Smooth muscle cell (in vitro differentiated cells): ENCODE results near the gene TMEM201. TPM values are rescaled to one million over a fixed set of nuclear protein-coding genes. Genes with fewer than 3 reads are reported as not detected.

ENCODE experiments used
- DNase-seq: peaks from one replicate; lab custom pipeline; 2025; ENCODE audit not compliant: unreplicated experiment; lab: John Stamatoyannopoulos, UW
- H2AFZ ChIP-seq: fragments of 200-600 bp; sonication (generic); 2 replicates; pipeline ENCODE4 v1.6.0; 2016; ENCODE audit warnings: antibody characterized with exemption, low read depth, mild to moderate bottlenecking
- H3F3A ChIP-seq: fragments of 200-600 bp; sonication (generic); 2 replicates; pipeline ENCODE4 v1.6.0; 2017; ENCODE audit warnings: antibody characterized with exemption, low read depth
- H3K27ac ChIP-seq: fragments of 200-600 bp; sonication (generic); 2 replicates; pipeline ENCODE4 v1.5.1; 2016; ENCODE audit warnings: low read depth, mild to moderate bottlenecking
- H3K27me3 ChIP-seq: fragments of 200-600 bp; sonication (generic); 2 replicates; pipeline ENCODE4 v1.6.1; 2016; ENCODE audit warnings: low read depth, mild to moderate bottlenecking
- H3K36me3 ChIP-seq: fragments of 200-600 bp; sonication (generic); 2 replicates; pipeline ENCODE4 v1.5.1; 2016; ENCODE audit warnings: low read depth
- H3K4me1 ChIP-seq: fragments of 200-600 bp; sonication (generic); 2 replicates; pipeline ENCODE4 v1.5.1; 2016; ENCODE audit warnings: low read depth
- H3K4me2 ChIP-seq: fragments of 200-600 bp; sonication (generic); 2 replicates; pipeline ENCODE4 v1.6.0; 2016; ENCODE audit warnings: mild to moderate bottlenecking
- H3K4me3 ChIP-seq: fragments of 200-600 bp; sonication (generic); 2 replicates; pipeline ENCODE4 v1.5.1; 2016; ENCODE audit warnings: mild to moderate bottlenecking
- H3K79me2 ChIP-seq: fragments of 200-600 bp; sonication (generic); 2 replicates; pipeline ENCODE4 v1.6.0; 2016; ENCODE audit warnings: low read depth, mild to moderate bottlenecking
- H3K9ac ChIP-seq: fragments of 200-600 bp; sonication (generic); 2 replicates; pipeline ENCODE4 v1.6.0; 2016; ENCODE audit warnings: low read depth
- H3K9me3 ChIP-seq: fragments of 200-600 bp; sonication (generic); replicated peaks from 2 replicates; pipeline ENCODE4 v1.5.1; 2016; ENCODE audit warnings: low read depth
- H4K20me1 ChIP-seq: fragments of 200-600 bp; sonication (generic); 2 replicates; pipeline ENCODE4 v1.6.0; 2016; ENCODE audit warnings: low read depth
- WGBS: methylation state at CpG from one replicate; pipeline ENCODE4 v1.1.7; 2016; ENCODE audit warnings: low lambda C conversion rate; 5-methylcytosine and 5-hydroxymethylcytosine counted together
- polyA plus RNA-seq: library from polyadenylated mRNA; unstranded; fragments of >200 nt; fragmentation: Nextera tagmentation; extraction: Ambion mirVana; gene quantifications from 2 replicates; pipeline ENCODE4 v1.2.1, GENCODE V29; 2016
- total RNA-seq: library from RNA; depleted of rRNA; stranded (reverse); fragments of >200 nt; gene quantifications from 2 replicates; pipeline ENCODE4 v1.2.3, GENCODE V29; 2014
- TF ChIP-seq, protein P1 (sequence below): fragments of 200-600 bp; sonication (generic); IDR thresholded peaks from 2 replicates; pipeline ENCODE4 v1.5.1; 2017; ENCODE audit warnings: borderline replicate concordance, mild to moderate bottlenecking, antibody characterized with exemption; ENCODE audit not compliant: insufficient read depth, poor library complexity, severe bottlenecking

Gene TMEM201
- total and polyA plus RNA-seq, 2 experiments from 2014 or later: 2.4 to 8.8 TPM

- TF ChIP-seq, protein P1, sequence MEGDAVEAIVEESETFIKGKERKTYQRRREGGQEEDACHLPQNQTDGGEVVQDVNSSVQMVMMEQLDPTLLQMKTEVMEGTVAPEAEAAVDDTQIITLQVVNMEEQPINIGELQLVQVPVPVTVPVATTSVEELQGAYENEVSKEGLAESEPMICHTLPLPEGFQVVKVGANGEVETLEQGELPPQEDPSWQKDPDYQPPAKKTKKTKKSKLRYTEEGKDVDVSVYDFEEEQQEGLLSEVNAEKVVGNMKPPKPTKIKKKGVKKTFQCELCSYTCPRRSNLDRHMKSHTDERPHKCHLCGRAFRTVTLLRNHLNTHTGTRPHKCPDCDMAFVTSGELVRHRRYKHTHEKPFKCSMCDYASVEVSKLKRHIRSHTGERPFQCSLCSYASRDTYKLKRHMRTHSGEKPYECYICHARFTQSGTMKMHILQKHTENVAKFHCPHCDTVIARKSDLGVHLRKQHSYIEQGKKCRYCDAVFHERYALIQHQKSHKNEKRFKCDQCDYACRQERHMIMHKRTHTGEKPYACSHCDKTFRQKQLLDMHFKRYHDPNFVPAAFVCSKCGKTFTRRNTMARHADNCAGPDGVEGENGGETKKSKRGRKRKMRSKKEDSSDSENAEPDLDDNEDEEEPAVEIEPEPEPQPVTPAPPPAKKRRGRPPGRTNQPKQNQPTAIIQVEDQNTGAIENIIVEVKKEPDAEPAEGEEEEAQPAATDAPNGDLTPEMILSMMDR: no peak
- Histone ChIP-seq H3K36me3 (no peaks in the 10 kb centered on the region), H3K27ac (no peak overlapping the region), H3K4me2 (no peak overlapping the region), H3F3A (no peaks in the 10 kb centered on the region), H3K4me1 (peaks cover 7% of the 10 kb centered on the region), H3K79me2 (no peaks in the 10 kb centered on the region), H3K4me3 (no peak overlapping the region), H2AFZ (no peak overlapping the region), H3K27me3 (peaks cover 54% of the 10 kb centered on the region), H3K9me3 (no peaks in the 10 kb centered on the region), H4K20me1 (no peaks in the 10 kb centered on the region), H3K9ac (no peak overlapping the region)
- WGBS: 73% methylated on average over 10 of the region's 10 CpGs
- DNase-seq: no peak
Measured at GRCh38 chr1:9653491-9654050, 64.9 kb downstream of the TMEM201 start.

DNA sequence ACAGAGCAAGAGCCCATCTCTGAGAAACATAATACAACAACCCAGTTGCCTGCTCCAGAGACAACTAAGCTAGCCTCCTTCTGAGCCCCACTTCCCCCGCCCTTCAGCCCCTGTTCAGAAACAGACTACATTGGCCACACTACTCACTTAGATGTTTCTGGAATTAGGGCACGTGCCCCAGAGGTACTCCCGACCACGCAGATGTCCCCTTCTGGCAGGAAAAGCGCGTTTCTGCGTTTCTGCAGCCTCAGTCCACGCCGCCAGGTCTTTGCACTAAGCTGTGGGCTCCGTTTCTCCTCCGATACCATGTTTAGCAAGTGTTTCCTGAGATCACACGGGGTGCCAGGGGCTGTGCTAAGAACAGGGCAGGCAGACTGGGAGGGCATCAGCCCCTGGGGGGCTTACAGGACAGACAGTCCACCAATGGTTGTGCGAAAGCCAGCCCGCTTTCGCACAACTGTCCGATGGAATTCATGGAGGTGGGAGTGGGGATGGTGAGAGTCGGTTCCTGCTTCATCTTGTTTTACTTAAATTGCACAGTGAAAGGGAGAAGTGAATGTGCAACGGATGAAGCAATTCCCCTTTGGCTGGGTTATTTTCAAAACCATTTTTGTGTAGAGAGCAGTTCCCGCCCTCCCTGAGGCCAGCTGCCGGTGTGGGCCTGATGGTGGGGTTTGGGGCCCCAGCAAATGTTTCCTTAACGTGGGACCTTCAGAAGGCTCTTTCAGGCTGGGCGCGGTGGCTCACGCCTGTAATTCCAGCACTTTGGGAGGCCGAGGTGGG, 65.5 kb downstream of the TMEM201 start:
- H3K27me3 ChIP-seq: peaks cover 51% of the 10 kb centered on the region
- no peaks in the 10 kb centered on the region for H3K79me2 ChIP-seq
- no peak overlapping the region for H3K4me3 ChIP-seq
- no peaks in the 10 kb centered on the region for H3F3A ChIP-seq
- no peak overlapping the region for H3K9ac ChIP-seq
- no peak overlapping the region for H2AFZ ChIP-seq
- H3K4me2 ChIP-seq: no peak overlapping the region
- peaks cover 7% of the 10 kb centered on the region for H3K4me1 ChIP-seq
- no peaks in the 10 kb centered on the region for H3K36me3 ChIP-seq
- no peak for DNase-seq
- no peaks in the 10 kb centered on the region for H4K20me1 ChIP-seq
- 94% methylated on average over 25 of the region's 25 CpGs for WGBS
- TF ChIP-seq, protein P1: no peak
- no peak overlapping the region for H3K27ac ChIP-seq
- no peaks in the 10 kb centered on the region for H3K9me3 ChIP-seq

DNA sequence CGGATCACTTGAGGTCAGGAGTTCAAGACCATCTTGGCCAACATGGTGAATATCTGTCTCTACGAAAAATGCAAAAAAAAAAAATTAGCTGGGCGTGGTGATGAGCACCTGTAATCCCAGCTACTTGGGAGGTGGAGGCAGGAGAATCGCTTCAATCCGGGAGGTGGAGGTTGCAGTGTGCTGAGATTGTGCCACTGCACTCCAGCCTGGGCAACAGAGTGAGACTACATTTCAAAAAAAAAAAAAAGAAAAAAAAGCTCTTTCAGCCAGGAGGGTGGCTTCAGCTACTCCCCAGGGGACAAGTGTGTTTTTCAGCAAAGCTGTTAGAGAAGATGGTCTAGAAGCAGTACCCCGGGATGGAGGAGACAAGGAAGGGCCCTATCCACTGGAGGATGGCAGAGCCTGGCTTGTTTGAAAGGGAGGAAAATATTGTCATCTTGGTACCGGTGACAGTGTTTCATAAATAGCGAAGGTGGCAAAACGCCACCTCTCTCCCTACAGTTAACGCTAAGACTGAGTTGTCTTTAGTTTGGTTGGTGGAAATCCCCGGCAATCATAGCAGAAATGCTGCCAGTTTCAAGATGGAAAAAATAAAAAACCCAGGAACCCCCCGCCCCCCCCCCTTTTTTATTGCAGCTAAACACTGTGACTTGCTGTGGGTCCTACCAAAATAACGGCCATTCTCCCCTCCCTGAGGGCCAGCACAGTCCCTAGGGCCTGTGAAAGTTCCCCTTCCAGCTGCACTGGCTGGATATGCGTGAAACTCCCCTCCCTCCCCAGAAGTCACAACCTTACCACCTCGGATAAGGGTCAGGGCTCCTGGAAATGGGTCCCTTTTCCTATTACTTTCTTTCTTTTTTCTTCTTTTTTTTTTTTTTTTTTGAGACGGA, 66.4 kb downstream of the TMEM201 start:
- Histone ChIP-seq H3K4me3 (no peak overlapping the region), H3K36me3 (no peaks in the 10 kb centered on the region), H3K4me1 (peaks cover 7% of the 10 kb centered on the region), H3K4me2 (no peak overlapping the region), H2AFZ (no peak overlapping the region), H3K9ac (no peak overlapping the region), H3F3A (no peaks in the 10 kb centered on the region), H3K27me3 (peaks cover 43% of the 10 kb centered on the region), H3K27ac (no peak overlapping the region), H4K20me1 (no peaks in the 10 kb centered on the region), H3K9me3 (no peaks in the 10 kb centered on the region), H3K79me2 (no peaks in the 10 kb centered on the region)
- TF ChIP-seq, protein P1: no peak
- DNase-seq: no peak
- 89% methylated on average over 16 of the region's 16 CpGs for WGBS
